ENCODE measurements around the gene STK32B. TPM values are rescaled to one million over a fixed set of nuclear protein-coding genes. Genes with fewer than 3 reads are reported as not detected.
"Not testable (repeated sequence)": the region's sequence is repeated elsewhere in the genome, so short reads cannot be mapped to it uniquely, and the experiment has no call there.

The STK32B gene
- total RNA-seq, 1 donor from 2014 or later = not detected

DNA sequence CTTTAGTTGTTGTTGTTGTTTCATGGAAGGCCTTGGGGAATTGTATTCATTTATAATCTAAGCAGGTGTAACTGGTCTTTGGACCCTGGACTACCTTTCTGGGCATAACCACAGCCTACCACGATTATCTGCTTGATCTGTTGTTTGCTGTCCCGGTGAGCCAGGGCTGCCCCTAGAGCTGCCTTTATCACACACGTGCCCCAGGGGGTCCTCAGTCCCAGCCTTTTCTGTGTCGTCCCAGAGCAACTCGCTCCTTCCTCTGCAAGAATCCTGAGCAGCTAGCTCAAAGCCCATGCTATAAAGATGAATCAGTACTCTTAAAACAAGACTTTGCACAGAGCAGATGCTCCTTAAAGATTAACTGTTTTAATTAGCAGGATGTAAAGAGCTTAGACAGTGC is 383.9 kb downstream of the STK32B start:
- Mint-ChIP-seq H3K4me3 (no peak overlapping the region), H3K36me3 (ENCODE audit: low read depth) (no peaks in the 10 kb centered on the region), H3K27ac (no peak overlapping the region), H3K27me3 (peaks cover 3% of the 10 kb centered on the region), H3K4me1 (no peaks in the 10 kb centered on the region), H3K9me3 (peaks cover 6% of the 10 kb centered on the region)
- DNase-seq = no peak
- ATAC-seq (ENCODE audit: low read depth) = no peak
- ChIA-PET CTCF (no interaction called here), POLR2A (no interaction called here)
- intact Hi-C loops (cut with micrococcal nuclease) = no loop called here
- no peak for TF ChIP-seq CTCF (IDR thresholded peaks at IDR 0.05)

DNA sequence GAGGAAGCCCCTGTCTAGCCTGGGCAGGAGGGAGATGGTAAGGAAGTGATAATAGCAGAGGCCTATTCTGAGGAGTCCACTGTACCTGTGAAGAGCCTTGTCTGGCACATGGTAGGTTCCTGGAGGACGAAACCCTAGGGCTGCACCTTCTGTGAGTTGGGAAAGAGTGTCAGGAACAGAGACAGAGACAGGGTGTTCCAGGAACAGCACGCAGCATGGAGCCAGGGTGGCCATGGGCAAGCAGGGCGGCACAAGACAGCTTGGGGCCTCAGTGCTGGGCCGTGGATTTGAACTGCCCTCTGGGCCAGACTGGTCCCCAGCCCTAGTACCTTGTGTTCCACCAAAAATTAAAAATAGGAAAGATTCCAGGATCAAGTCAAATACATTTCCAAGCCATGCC is 384.5 kb downstream of the STK32B start:
- no peak for TF ChIP-seq CTCF (IDR thresholded peaks at IDR 0.05)
- H3K9me3 Mint-ChIP-seq = peaks cover 3% of the 10 kb centered on the region
- intact Hi-C loops (cut with micrococcal nuclease) = no loop called here
- H3K4me3 Mint-ChIP-seq = no peak overlapping the region
- ATAC-seq (ENCODE audit: low read depth) (no peak), DNase-seq (no peak)
- ChIA-PET POLR2A (no interaction called here), CTCF (no interaction called here)
- no peaks in the 10 kb centered on the region for H3K4me1 Mint-ChIP-seq
- peaks cover 3% of the 10 kb centered on the region for H3K27me3 Mint-ChIP-seq
- H3K36me3 Mint-ChIP-seq (ENCODE audit: low read depth) = no peaks in the 10 kb centered on the region
- H3K27ac Mint-ChIP-seq = no peak overlapping the region

DNA sequence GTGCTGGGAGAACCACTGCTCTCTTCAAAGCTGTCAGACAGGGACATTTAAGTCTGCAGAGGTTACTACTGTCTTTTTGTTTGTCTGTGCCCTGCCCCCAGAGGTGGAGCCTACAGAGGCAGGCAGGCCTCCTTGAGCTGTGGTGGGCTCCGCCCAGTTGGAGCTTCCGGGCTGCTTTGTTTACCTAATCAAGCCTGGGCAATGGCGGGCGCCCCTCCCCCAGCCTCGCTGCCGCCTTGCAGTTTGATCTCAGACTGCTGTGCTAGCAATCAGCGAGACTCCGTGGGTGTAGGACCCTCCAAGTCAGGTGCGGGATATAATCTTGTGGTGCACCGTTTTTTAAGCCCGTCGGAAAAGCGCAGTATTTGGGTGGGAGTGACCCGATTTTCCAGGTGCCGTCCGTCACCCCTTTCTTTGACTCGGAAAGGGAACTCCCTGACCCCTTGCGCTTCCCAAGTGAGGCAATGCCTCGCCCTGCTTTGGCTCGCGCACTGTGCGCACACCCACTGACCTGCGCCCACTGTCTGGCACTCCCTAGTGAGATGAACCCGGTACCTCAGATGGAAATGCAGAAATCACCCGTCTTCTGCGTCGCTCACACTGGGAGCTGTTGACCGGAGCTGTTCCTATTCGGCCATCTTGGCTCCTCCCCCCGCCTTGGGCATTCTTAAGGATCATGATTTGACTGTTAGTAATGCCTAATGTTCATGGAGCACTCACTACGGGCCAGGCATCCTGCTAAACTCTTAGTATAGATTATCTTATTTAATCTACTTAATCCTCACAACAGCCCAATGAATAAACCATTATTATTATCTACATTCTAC is 392.9 kb downstream of the STK32B start:
- H3K4me3 Mint-ChIP-seq; H3K4me1 Mint-ChIP-seq; intact Hi-C loops (cut with micrococcal nuclease); ATAC-seq (ENCODE audit: low read depth); POLR2A ChIA-PET; H3K36me3 Mint-ChIP-seq (ENCODE audit: low read depth); H3K9me3 Mint-ChIP-seq; DNase-seq; CTCF ChIA-PET; H3K27me3 Mint-ChIP-seq; H3K27ac Mint-ChIP-seq: not testable (repeated sequence)

- no peaks in the 10 kb centered on the region for H3K9me3 Mint-ChIP-seq
- TF ChIP-seq CTCF (IDR thresholded peaks at IDR 0.05) = no peak
- H3K27ac Mint-ChIP-seq = no peak overlapping the region
- no peak for ATAC-seq (ENCODE audit: low read depth)
- H3K27me3 Mint-ChIP-seq = no peaks in the 10 kb centered on the region
- DNase-seq = no peak
- no peak overlapping the region for H3K4me3 Mint-ChIP-seq
- no peaks in the 10 kb centered on the region for H3K4me1 Mint-ChIP-seq
- intact Hi-C loops (cut with micrococcal nuclease) = no loop called here
- CTCF ChIA-PET = no interaction called here
- no peaks in the 10 kb centered on the region for H3K36me3 Mint-ChIP-seq (ENCODE audit: low read depth)
- POLR2A ChIA-PET = no interaction called here
Observed at GRCh38 chr4:5444918-5445517, 393.7 kb downstream of the STK32B start.

- Mint-ChIP-seq H3K4me3 (no peak overlapping the region), H3K9me3 (no peaks in the 10 kb centered on the region), H3K36me3 (ENCODE audit: low read depth) (no peaks in the 10 kb centered on the region), H3K4me1 (no peaks in the 10 kb centered on the region), H3K27me3 (no peaks in the 10 kb centered on the region), H3K27ac (no peak overlapping the region)
- intact Hi-C loops (cut with micrococcal nuclease) = no loop called here
- TF ChIP-seq CTCF (IDR thresholded peaks at IDR 0.05) = no peak
- DNase-seq (no peak), ATAC-seq (ENCODE audit: low read depth) (no peak)
- ChIA-PET POLR2A (no interaction called here), CTCF (no interaction called here)
Observed at GRCh38 chr4:5446595-5447226, 395.4 kb downstream of the STK32B start.

Data from activated B cell treated with CpG ODN at 0.5 μM for 24 hours (primary cell).